Lower leg skin (tissue), 3 donors: ENCODE results near the gene HINFP.

Experiments used
- POLR2A ChIP-seq, 2 donors: fragments of 450-650 bp; IDR thresholded peaks; one replicate each; pipeline ENCODE4 v1.6.1; 2016 to 2017; ENCODE audit warnings: antibody characterized with exemption in 2 of 2, mild to moderate bottlenecking in 1 of 2, moderate library complexity in 1 of 2
- TF ChIP-seq, protein P1 (sequence below), 3 donors: fragments of 450-650 bp; IDR thresholded peaks; one replicate each; pipeline ENCODE4 v1.5.1; 2016; ENCODE audit warnings: antibody characterized with exemption in 3 of 3, mild to moderate bottlenecking in 3 of 3, moderate library complexity in 2 of 3

- no peak for TF ChIP-seq POLR2A (IDR thresholded peaks at IDR 0.05)
- TF ChIP-seq, protein P1, sequence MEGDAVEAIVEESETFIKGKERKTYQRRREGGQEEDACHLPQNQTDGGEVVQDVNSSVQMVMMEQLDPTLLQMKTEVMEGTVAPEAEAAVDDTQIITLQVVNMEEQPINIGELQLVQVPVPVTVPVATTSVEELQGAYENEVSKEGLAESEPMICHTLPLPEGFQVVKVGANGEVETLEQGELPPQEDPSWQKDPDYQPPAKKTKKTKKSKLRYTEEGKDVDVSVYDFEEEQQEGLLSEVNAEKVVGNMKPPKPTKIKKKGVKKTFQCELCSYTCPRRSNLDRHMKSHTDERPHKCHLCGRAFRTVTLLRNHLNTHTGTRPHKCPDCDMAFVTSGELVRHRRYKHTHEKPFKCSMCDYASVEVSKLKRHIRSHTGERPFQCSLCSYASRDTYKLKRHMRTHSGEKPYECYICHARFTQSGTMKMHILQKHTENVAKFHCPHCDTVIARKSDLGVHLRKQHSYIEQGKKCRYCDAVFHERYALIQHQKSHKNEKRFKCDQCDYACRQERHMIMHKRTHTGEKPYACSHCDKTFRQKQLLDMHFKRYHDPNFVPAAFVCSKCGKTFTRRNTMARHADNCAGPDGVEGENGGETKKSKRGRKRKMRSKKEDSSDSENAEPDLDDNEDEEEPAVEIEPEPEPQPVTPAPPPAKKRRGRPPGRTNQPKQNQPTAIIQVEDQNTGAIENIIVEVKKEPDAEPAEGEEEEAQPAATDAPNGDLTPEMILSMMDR (IDR thresholded peaks at IDR 0.05), result no peak
Measured at GRCh38 chr11:119152043-119152442, 30.7 kb downstream of the HINFP start.
